GM21367 (cell line): Measurements from ENCODE around the gene DGAT2.
A peak's percentile ranks its signal among the peaks of the same experiment; 100 is the strongest.
"Not testable (repeated sequence)": the region's sequence is repeated elsewhere in the genome, so short reads cannot be mapped to it uniquely, and the experiment has no call there.

Experiments used
- ATAC-seq: cut with Tn5 transposase; IDR thresholded peaks from one replicate; pipeline ENCODE4 v1.9.1; 2021; ENCODE audit not compliant: unreplicated experiment

DGAT2 gene

GRCh38 chr11:75748729-75749273 lies 19.8 kb upstream of the DGAT2 start:
- not testable (repeated sequence) for ATAC-seq

GRCh38 chr11:75754933-75755332 lies 13.6 kb upstream of the DGAT2 start:
- not testable (repeated sequence) for ATAC-seq

GRCh38 chr11:75757651-75758050 lies 10.9 kb upstream of the DGAT2 start:
- ATAC-seq, result no peak

- no peak for ATAC-seq
Observed at GRCh38 chr11:75759832-75760231, 8.7 kb upstream of the DGAT2 start.

- no peak for ATAC-seq
Observed at GRCh38 chr11:75760243-75760642, 8.3 kb upstream of the DGAT2 start.

GRCh38 chr11:75760710-75761493 lies 7.7 kb upstream of the DGAT2 start:
- ATAC-seq, result no peak

GRCh38 chr11:75762158-75762557 lies 6.4 kb upstream of the DGAT2 start:
- ATAC-seq, result no peak

- ATAC-seq, result no peak
Observed at GRCh38 chr11:75762885-75763284, 5.7 kb upstream of the DGAT2 start.

- no peak for ATAC-seq
Observed at GRCh38 chr11:75763846-75764245, 4.7 kb upstream of the DGAT2 start.

- no peak for ATAC-seq
Observed at GRCh38 chr11:75765116-75765515, 3.5 kb upstream of the DGAT2 start.

- ATAC-seq, result no peak
Observed at GRCh38 chr11:75766443-75767227, 1.9 kb upstream of the DGAT2 start.

- no peak for ATAC-seq
Observed at GRCh38 chr11:75767228-75767572, 1.4 kb upstream of the DGAT2 start.

GRCh38 chr11:75767793-75768111 lies 826 bp upstream of the DGAT2 start:
- ATAC-seq, result no peak

GRCh38 chr11:75768909-75769771 lies 562 bp downstream of the DGAT2 start:
- ATAC-seq, result no peak

GRCh38 chr11:75770102-75770501 lies 1.5 kb downstream of the DGAT2 start:
- no peak for ATAC-seq

GRCh38 chr11:75771646-75772410 lies 3.2 kb downstream of the DGAT2 start:
- ATAC-seq, result no peak

GRCh38 chr11:75773595-75774353 lies 5.2 kb downstream of the DGAT2 start:
- ATAC-seq, result peak; percentile 79

GRCh38 chr11:75775056-75775455 lies 6.5 kb downstream of the DGAT2 start:
- no peak for ATAC-seq

- ATAC-seq, result no peak
Observed at GRCh38 chr11:75776546-75776945, 8.0 kb downstream of the DGAT2 start.
